PC-9 (cell line): ENCODE results near the gene MYADM.

Source experiments
- CTCF ChIP-seq: fragments of 200-600 bp; sonication (generic); conservative IDR thresholded peaks from 2 replicates; pipeline ENCODE4 v1.6.1; 2017; ENCODE audit warnings: mixed run types, antibody characterized with exemption, mild to moderate bottlenecking, moderate library complexity
- EZH2 ChIP-seq: fragments of 200-600 bp; sonication (generic); IDR thresholded peaks from 2 replicates; pipeline ENCODE4 v1.8.0; 2017; ENCODE audit warnings: antibody characterized with exemption, low read depth

- TF ChIP-seq CTCF = no peak
- no peak for TF ChIP-seq EZH2
Observed at GRCh38 chr19:53909471-53910169, 41.9 kb downstream of the MYADM start.
